A549 treated with DMSO at 1 μM for 4 hours (cell line): Measurements from ENCODE around the gene CHST6. TPM values are rescaled to one million over a fixed set of nuclear protein-coding genes. Genes with fewer than 3 reads are reported as not detected.

Experiments used
- total RNA-seq: library from RNA; stranded (reverse); fragments of 200-300 nt; extraction: Qiagen RNA extraction; gene quantifications from 5 replicates; pipeline ENCODE4 v1.2.3, GENCODE V29; 2022; ENCODE audit warnings: low read depth

The CHST6 gene
- 0.07 to 0.16 TPM (median 0.12 TPM) in 5 replicates for total RNA-seq

DNA sequence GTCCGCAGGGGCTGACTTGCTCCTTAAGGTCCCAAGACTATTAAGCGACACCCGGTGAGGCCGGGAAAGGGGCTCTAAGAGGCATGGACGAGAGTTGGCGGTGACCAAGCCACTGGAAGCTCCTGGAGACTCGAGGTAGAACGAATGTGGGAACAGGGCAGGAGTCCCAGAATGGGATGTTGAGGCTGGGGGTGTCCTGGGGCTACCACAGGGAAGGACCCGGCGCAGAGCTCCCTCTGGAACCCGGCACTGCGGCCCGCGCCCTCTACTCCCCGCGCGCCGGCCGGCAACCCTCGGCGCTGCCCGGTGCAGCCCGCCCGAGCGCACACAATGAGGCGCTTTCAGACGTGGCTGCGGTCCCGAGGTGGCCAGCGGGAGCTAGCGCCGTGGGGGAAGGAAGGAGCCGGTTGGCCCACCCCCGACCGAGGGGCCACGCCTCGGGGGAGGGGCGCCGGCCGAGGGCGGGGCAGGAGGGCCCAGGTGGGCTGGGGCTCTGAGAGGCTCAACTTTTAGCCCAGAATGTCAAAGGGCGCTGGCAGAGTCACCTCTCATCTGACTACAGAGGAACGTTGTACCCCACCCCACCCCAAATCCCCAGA lies at the start of gene CHST6:
CHST6 (minus strand) TSS at position 366 of the 599 bp plus-strand sequence. CDS start 15,613 bp downstream, outside the sequence.

DNA sequence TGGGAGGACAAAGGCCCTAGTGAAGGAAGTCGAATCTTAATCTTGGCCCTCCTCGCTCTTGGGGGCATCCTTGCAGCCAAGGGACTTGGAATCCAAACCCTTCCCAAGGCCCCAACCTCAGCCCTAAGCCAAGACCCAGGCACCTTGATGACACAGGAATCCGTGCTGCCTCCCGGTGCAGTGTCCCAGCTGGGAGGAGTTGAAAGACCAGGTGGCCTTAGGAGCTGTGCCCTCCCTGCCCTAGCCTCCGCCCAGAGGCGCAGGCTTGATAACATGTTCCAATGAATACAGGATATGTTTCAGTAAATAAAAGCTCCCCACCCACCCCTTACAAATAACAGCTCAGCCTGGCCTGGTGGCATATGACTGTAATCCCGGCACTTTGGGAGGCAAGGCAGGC lies 40.7 kb upstream of the CHST6 start, which contains the start of gene CHST5:
CHST5 (minus strand) TSS at position 208 of the 400 bp plus-strand sequence. CDS start 5,724 bp downstream, outside the sequence.

DNA sequence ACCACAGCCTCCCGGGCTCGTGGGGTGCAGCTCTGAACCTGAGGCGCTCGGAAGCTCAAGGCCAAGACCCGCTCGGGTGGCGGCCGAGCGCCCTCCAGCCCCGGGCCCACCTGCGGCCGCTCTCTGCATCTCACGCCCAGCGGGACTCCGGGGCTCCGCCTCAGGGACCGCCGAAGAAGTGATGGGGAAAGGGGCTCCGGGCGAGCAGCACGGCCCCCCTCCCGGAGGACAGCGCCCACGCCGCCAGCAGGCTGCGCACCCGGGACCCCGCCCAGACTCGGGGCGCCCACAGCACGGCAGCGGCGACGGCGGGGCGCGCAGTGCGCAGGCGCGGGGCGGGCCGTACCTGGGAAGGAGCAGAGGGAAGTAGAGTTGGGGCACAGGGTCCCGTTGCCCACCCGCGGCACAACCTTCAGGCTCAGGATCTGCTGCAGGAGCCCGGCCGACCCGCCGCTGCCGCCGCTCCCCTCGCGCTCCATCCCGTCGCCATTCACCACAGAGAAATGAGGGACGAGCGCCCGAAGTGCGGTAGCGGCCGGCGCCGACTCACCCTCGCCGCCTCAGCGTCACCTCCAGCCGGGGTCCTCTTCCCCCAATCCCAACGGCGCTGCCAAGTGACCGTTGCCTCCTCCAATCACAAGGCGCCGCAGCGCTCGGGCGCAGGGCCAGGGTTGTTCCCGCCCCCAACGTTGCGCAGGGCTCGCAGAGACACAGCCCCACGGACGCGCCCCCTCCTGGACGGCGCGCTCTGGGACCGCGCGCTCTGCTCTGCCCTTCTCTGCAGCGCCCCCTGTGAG lies 30.9 kb downstream of the CHST6 start, which contains the start of gene TMEM170A:
TMEM170A (minus strand) TSS at position 568 of the 797 bp plus-strand sequence; CDS start at position 479, 89 bp downstream.

DNA sequence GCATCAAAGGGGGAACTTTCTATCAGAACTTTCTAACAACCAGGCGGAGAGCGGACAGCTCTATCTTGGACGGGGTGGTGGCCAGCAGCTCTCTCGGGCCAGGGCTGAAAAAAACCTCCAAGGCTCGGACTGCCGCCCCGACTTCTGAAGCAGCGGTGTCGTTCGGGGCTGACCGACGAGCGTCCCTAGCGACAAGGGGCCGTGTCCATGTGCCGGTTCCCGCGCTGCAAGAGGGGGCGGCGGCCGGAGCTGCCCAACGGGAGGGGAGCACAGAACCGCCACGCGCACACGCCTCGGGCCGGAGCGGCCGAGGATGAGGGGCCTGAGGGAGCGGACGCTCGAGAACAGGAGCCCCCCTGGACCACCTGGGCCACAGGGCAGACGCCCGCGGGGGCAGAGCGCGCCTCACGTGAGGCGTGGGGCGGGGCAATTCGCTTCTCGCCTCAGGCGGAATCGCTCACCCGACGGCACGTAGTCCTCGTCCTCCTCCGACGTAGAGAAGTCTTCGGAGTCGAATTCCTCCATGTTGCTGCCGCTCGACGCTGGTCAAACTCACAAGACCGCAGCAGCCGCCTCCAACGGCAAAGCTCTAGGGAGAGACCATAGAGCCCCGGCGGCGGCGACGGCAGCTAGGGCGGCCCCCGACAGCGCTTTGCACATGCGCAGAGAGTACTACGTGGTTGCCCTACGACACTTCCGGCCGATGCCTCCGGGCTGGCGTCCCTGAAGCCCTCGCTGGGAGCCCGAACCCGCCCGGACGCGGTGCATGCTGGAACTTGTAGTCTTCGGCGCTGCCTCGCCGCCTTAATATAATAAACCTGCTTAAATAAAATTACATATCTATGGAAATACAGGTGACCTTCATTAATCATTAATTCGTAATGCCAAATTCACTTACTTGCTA lies 62.2 kb downstream of the CHST6 start, which contains the start of gene CFDP1:
CFDP1 (minus strand) TSS at position 676 of the 904 bp plus-strand sequence; CDS start at position 525, 151 bp downstream.

Other genes with a start within 250 kb of the CHST6 start
- gene BCAR1, start 243.8 kb downstream of the CHST6 start, total RNA-seq: 67.4 to 94.3 TPM (median 76.5 TPM) in 5 replicates
- 50.8 to 59.6 TPM (median 53.8 TPM) in 5 replicates for gene CFDP1, start 61.9 kb downstream of the CHST6 start, total RNA-seq
- gene TMEM170A, start 30.8 kb downstream of the CHST6 start, total RNA-seq: 12.5 to 19.0 TPM (median 16.0 TPM) in 5 replicates
- gene CHST5, start 40.7 kb upstream of the CHST6 start, total RNA-seq: 0.07 to 0.10 TPM (median 0.08 TPM) in 3 of 5 replicates, not detected in the others
- 8.5 to 9.8 TPM (median 9.6 TPM) in 5 replicates for gene TMEM231, start 60.8 kb upstream of the CHST6 start, total RNA-seq
- 77.2 to 101 TPM (median 90.6 TPM) in 5 replicates for gene GABARAPL2, start 70.9 kb upstream of the CHST6 start, total RNA-seq
- 34.0 to 46.1 TPM (median 43.2 TPM) in 5 replicates for gene ADAT1, start 127.8 kb upstream of the CHST6 start, total RNA-seq
- 173 to 184 TPM (median 178 TPM) in 5 replicates for gene KARS1, start 152.2 kb upstream of the CHST6 start, total RNA-seq
- gene TERF2IP, start 152.3 kb upstream of the CHST6 start, total RNA-seq: 39.3 to 47.8 TPM (median 45.2 TPM) in 5 replicates
- gene CPHXL2, start 181.6 kb upstream of the CHST6 start, total RNA-seq: not detected in 5 replicates
- not detected in 5 replicates for gene DUXB, start 206.0 kb upstream of the CHST6 start, total RNA-seq
- gene CPHXL, start 231.0 kb upstream of the CHST6 start, total RNA-seq: not detected in 5 replicates